Endothelial cell of umbilical vein (primary cell): Measurements from ENCODE around the gene DISP2.

Source experiments
- CTCF ChIP-seq, 2 donors: IDR thresholded peaks; 1 replicate in 1 of 2; 2 replicates in 1 of 2; pipeline ENCODE4 v1.5.1; 2011; ENCODE audit warnings: low read length in 2 of 2, mild to moderate bottlenecking in 2 of 2, moderate library complexity in 2 of 2, control low read depth in 1 of 2, inconsistent platforms in 1 of 2, low read depth in 1 of 2; ENCODE audit not compliant: insufficient read depth in 1 of 2; ENCODE audit errors: extremely low read depth in 1 of 2
- EZH2 ChIP-seq: IDR thresholded peaks from 2 replicates; pipeline ENCODE4 v1.6.1; 2012; ENCODE audit warnings: borderline replicate concordance, low read depth, mild to moderate bottlenecking, moderate library complexity, low read length, inconsistent platforms; ENCODE audit not compliant: severe bottlenecking
- GATA2 ChIP-seq: IDR thresholded peaks from 2 replicates; pipeline ENCODE4 v1.7.0; 2011; ENCODE audit warnings: low read depth, mild to moderate bottlenecking, moderate library complexity, mixed read lengths, low read length; ENCODE audit not compliant: insufficient read length, insufficient read depth
- JUN ChIP-seq: IDR thresholded peaks from 2 replicates; pipeline ENCODE4 v1.6.1; 2011; ENCODE audit warnings: borderline replicate concordance, low read depth; ENCODE audit not compliant: insufficient read length, insufficient read depth
- MAX ChIP-seq: IDR thresholded peaks from 2 replicates; pipeline ENCODE4 v1.6.1; 2011; ENCODE audit not compliant: insufficient read depth, insufficient read length
- POLR2A ChIP-seq: IDR thresholded peaks from 2 replicates; pipeline ENCODE4 v1.6.1; 2012; ENCODE audit warnings: low read depth, mild to moderate bottlenecking, control low read depth, low read length
- POLR2AphosphoS5 ChIP-seq: IDR thresholded peaks from 2 replicates; pipeline ENCODE4 v1.6.1; 2012; ENCODE audit warnings: low read depth, mild to moderate bottlenecking, control low read depth, low read length, moderate library complexity; ENCODE audit not compliant: insufficient read depth

GRCh38 chr15:40388941-40389823, 31.2 kb downstream of the DISP2 start:
- no peak for TF ChIP-seq CTCF (IDR thresholded peaks at IDR 0.05; ENCODE audit: extremely low read depth in 1 of 2, insufficient read depth in 1 of 2, low read depth in 1 of 2, low read length in 2 of 2)
- TF ChIP-seq POLR2A = no peak
- no peak for TF ChIP-seq MAX
- no peak for TF ChIP-seq POLR2AphosphoS5
- no peak for TF ChIP-seq EZH2
- TF ChIP-seq GATA2 = no peak
- TF ChIP-seq JUN = no peak
